ENCODE measurements around the gene KRTAP6-1. TPM values are rescaled to one million over a fixed set of nuclear protein-coding genes. Genes with fewer than 3 reads are reported as not detected.

The KRTAP6-1 gene
- total RNA-seq, 6 experiments from 2014 or later: not detected

DNA sequence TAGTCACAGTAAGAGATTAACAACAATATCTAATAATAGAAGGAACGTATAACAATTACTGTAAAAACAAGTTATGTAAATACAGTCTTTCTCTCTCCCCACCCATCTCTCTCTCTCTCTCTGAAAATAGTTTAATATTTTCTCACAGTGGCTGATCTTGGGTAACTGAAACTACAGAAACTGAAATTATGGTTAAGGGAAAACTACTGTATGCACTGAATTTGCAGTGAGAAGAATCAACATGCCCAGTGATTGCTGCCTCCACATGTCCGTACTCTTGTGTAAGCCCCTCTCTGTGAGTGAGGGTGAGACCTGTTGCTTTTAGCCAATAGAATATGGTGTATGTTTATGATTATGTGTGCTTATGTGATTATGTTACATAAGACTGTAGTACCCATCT lies 1.6 kb downstream of the KRTAP6-1 start:
- H3K27ac ChIP-seq: no peak overlapping the region
- no peaks in the 10 kb centered on the region for H3K4me1 ChIP-seq
- no peaks in the 10 kb centered on the region for H3K27me3 ChIP-seq
- no peaks in the 10 kb centered on the region for H3K9me3 ChIP-seq
- intact Hi-C loops (cut with DNase I): no loop called here
- TF ChIP-seq, protein P1, sequence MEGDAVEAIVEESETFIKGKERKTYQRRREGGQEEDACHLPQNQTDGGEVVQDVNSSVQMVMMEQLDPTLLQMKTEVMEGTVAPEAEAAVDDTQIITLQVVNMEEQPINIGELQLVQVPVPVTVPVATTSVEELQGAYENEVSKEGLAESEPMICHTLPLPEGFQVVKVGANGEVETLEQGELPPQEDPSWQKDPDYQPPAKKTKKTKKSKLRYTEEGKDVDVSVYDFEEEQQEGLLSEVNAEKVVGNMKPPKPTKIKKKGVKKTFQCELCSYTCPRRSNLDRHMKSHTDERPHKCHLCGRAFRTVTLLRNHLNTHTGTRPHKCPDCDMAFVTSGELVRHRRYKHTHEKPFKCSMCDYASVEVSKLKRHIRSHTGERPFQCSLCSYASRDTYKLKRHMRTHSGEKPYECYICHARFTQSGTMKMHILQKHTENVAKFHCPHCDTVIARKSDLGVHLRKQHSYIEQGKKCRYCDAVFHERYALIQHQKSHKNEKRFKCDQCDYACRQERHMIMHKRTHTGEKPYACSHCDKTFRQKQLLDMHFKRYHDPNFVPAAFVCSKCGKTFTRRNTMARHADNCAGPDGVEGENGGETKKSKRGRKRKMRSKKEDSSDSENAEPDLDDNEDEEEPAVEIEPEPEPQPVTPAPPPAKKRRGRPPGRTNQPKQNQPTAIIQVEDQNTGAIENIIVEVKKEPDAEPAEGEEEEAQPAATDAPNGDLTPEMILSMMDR (IDR thresholded peaks at IDR 0.05): no peak
- no peak for TF ChIP-seq POLR2A (IDR thresholded peaks at IDR 0.05)
- WGBS (ENCODE audit: insufficient coverage, low coverage, low lambda C conversion rate, missing lambda C conversion rate): 42% methylated on average over 2 of the region's 2 CpGs
- no peak overlapping the region for H3K4me3 ChIP-seq
- ATAC-seq (no peak), DNase-seq (no peak)
- H3K36me3 ChIP-seq: no peaks in the 10 kb centered on the region

- ATAC-seq: no peak
- Histone ChIP-seq H3K4me3 (no peak overlapping the region), H3K27me3 (no peaks in the 10 kb centered on the region), H3K9me3 (no peaks in the 10 kb centered on the region), H3K27ac (no peak overlapping the region), H3K4me1 (no peaks in the 10 kb centered on the region), H3K36me3 (no peaks in the 10 kb centered on the region)
- TF ChIP-seq POLR2A (IDR thresholded peaks at IDR 0.05): no peak
- TF ChIP-seq, protein P1 (IDR thresholded peaks at IDR 0.05): no peak
- intact Hi-C loops (cut with DNase I): no loop called here
- DNase-seq: no peak
- no CpG with 5 or more reads among the region's 2 CpGs for WGBS (ENCODE audit: insufficient coverage, low coverage, low lambda C conversion rate, missing lambda C conversion rate)
Observed at GRCh38 chr21:30605968-30606367, 7.8 kb downstream of the KRTAP6-1 start.

- TF ChIP-seq, protein P1 (IDR thresholded peaks at IDR 0.05): no peak
- no peak for TF ChIP-seq POLR2A (IDR thresholded peaks at IDR 0.05)
- intact Hi-C loops (cut with DNase I): no loop called here
- Histone ChIP-seq H3K4me3 (no peak within 1 kb of the TSS), H3K27ac (no peak within 1 kb of the TSS), H3K9me3 (no peaks in the 10 kb centered on the region), H3K36me3 (no peaks in the 10 kb centered on the region), H3K27me3 (no peaks in the 10 kb centered on the region), H3K4me1 (no peaks in the 10 kb centered on the region)
- DNase-seq: no peak
- 17% methylated on average over 1 of the region's 1 CpG for WGBS (ENCODE audit: insufficient coverage, low coverage, low lambda C conversion rate, missing lambda C conversion rate)
- no peak for ATAC-seq
Observed at GRCh38 chr21:30600787-30601186, 12.9 kb downstream of the KRTAP6-1 start, which contains the start of gene KRTAP22-1. TSS of gene KRTAP22-1 (plus strand) at chr21:30601087.

- TF ChIP-seq, protein P1 (IDR thresholded peaks at IDR 0.05): no peak
- no peak for TF ChIP-seq POLR2A (IDR thresholded peaks at IDR 0.05)
- intact Hi-C loops (cut with DNase I): no loop called here
- DNase-seq (no peak), ATAC-seq (no peak)
- no CpG with 5 or more reads among the region's 6 CpGs for WGBS (ENCODE audit: insufficient coverage, low coverage, low lambda C conversion rate, missing lambda C conversion rate)
- H3K4me3 ChIP-seq: no peak within 1 kb of the TSS
- no peak within 1 kb of the TSS for H3K27ac ChIP-seq
- no peaks in the 10 kb centered on the region for H3K36me3 ChIP-seq
- no peaks in the 10 kb centered on the region for H3K27me3 ChIP-seq
- no peaks in the 10 kb centered on the region for H3K4me1 ChIP-seq
- no peaks in the 10 kb centered on the region for H3K9me3 ChIP-seq
Observed at GRCh38 chr21:30598802-30599201, 14.9 kb downstream of the KRTAP6-1 start, which contains the start of gene KRTAP6-2. TSS of gene KRTAP6-2 (minus strand) at chr21:30598902. CDS start at chr21:30598874, 28 bp downstream.

GRCh38 chr21:30592140-30592539 lies 21.6 kb downstream of the KRTAP6-1 start, which contains the start of gene KRTAP6-3:
TSS of gene KRTAP6-3 (plus strand) at chr21:30592440. CDS start at chr21:30592446, 6 bp downstream.
- H3K4me3 ChIP-seq: no peak within 1 kb of the TSS
- H3K27me3 ChIP-seq: no peaks in the 10 kb centered on the region
- 79% methylated on average over 3 of the region's 4 CpGs for WGBS (ENCODE audit: insufficient coverage, low coverage, low lambda C conversion rate, missing lambda C conversion rate)
- no peak for TF ChIP-seq POLR2A (IDR thresholded peaks at IDR 0.05)
- TF ChIP-seq, protein P1 (IDR thresholded peaks at IDR 0.05): no peak
- H3K4me1 ChIP-seq: no peaks in the 10 kb centered on the region
- no peaks in the 10 kb centered on the region for H3K9me3 ChIP-seq
- no peaks in the 10 kb centered on the region for H3K36me3 ChIP-seq
- H3K27ac ChIP-seq: no peak within 1 kb of the TSS
- DNase-seq (no peak), ATAC-seq (no peak)
- intact Hi-C loops (cut with DNase I): no loop called here

All from right lobe of liver (tissue), 6 donors.